Right cardiac atrium (tissue), 5 donors: ENCODE results near the gene ANO10. TPM values are rescaled to one million over a fixed set of nuclear protein-coding genes. Genes with fewer than 3 reads are reported as not detected.
"Not testable (repeated sequence)": the region's sequence is repeated elsewhere in the genome, so short reads cannot be mapped to it uniquely, and the experiment has no call there.

ENCODE experiments used
- ATAC-seq, 2 donors: fragments of 200-7000 bp; cut with Tn5 transposase; one replicate each; pipeline versions ENCODE4 v1.8.0 to v1.9.1; 2020; ENCODE audit warnings: moderate library complexity in 2 of 2, mild to moderate bottlenecking in 1 of 2
- DNase-seq, 3 donors: peaks; one replicate each; pipeline ENCODE4 v3.0.0-alpha.2; 2020
- H3K27ac ChIP-seq: one replicate; pipeline ENCODE4 v1.5.1; 2013; ENCODE audit warnings: mild to moderate bottlenecking, low read length, control low read depth, moderate library complexity
- H3K27me3 ChIP-seq: one replicate; pipeline ENCODE4 v1.6.1; 2013; ENCODE audit not compliant: control insufficient read depth, insufficient read depth
- H3K4me1 ChIP-seq: one replicate; pipeline ENCODE4 v1.6.1; 2013; ENCODE audit warnings: low read length; ENCODE audit not compliant: control insufficient read depth, insufficient read depth
- H3K4me3 ChIP-seq: one replicate; pipeline ENCODE4 v1.5.1; 2013; ENCODE audit warnings: low read length, control low read depth
- H3K9me3 ChIP-seq: one replicate; pipeline ENCODE4 v1.6.1; 2013; ENCODE audit warnings: low read length; ENCODE audit not compliant: control insufficient read depth
- WGBS: extraction: QIAGEN DNeasy Blood & Tissue Kit; methylation state at CpG from one replicate; pipeline ENCODE4 v1.1.7; 2013; 5-methylcytosine and 5-hydroxymethylcytosine counted together
- intact Hi-C, 4 donors: fragments of 100-400 bp; cut with DNase I; formaldehyde crosslinking; loops; one replicate each; pipeline versions ENCODE4 v1.11.0 to v1.14.0; 2022 to 2023
- polyA plus RNA-seq: library from polyadenylated mRNA; stranded (reverse); fragments of 200-250 nt; gene quantifications from one replicate; pipeline ENCODE4 v1.2.3, GENCODE V29; 2013
- total RNA-seq, 4 donors: library from RNA; stranded (reverse); fragmentation: NEBNext Ultra II Directional; extraction: Animal tissue kit (Norgen Biotek cat#: 25700); gene quantifications; one replicate each; pipeline ENCODE4 v1.2.1, GENCODE V29; 2021
- donor health status: healthy with polysubstance abuse.
- donor health status: DM: no; HTN: yes; CAD: no.
- donor health status: DM: no; HTN: no; CAD: no.
- donor health status: DM: no; HTN: yes; CAD: no; lungs with severe emphysema.
- donor health status: DM: yes; HTN: yes; CAD: no.

ANO10 gene
- total and polyA plus RNA-seq, 5 donors = 9.3 to 16.5 (median 15.8) TPM

DNA sequence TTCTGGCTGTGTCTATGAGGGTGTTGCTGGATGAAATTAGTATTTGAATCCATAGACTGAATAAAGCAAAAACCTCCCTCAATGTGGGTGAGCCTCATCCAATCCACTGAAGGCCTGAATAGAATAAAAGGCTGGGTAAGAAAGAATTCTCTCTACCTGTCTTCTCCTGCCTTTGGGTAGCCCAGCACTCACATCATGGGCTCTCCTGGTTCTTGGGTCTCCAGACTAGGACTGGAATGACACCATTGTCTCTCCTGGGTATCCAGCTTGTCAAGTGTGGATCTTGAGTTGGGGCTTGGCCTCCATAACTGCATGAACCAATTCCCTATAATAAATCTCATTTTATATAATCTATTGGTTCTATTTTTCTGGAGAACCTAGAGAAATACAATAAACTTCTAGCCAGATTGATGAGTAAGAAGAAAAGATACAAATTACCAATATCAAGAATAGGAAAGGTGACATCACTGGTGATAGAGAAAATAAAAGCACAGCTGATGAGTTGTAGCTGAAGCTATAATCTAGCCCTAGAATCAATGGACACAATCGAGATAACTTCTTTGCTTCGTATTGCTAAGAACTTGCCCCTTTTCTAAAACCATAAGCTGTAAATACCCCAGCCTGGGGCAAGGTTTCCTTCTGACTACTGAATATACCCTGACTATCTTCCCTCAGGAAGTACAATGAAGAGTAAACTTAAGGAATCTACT lies 106.4 kb downstream of the ANO10 start:
- DNase-seq = no peak
- H3K27me3 ChIP-seq = no peaks in the 10 kb centered on the region
- intact Hi-C loops = no loop called here
- no peaks in the 10 kb centered on the region for H3K9me3 ChIP-seq
- 93% methylated on average over 2 of the region's 2 CpGs for WGBS
- H3K27ac ChIP-seq = no peak overlapping the region
- ATAC-seq = no peak
- no peaks in the 10 kb centered on the region for H3K4me1 ChIP-seq
- H3K4me3 ChIP-seq = no peak overlapping the region

DNA sequence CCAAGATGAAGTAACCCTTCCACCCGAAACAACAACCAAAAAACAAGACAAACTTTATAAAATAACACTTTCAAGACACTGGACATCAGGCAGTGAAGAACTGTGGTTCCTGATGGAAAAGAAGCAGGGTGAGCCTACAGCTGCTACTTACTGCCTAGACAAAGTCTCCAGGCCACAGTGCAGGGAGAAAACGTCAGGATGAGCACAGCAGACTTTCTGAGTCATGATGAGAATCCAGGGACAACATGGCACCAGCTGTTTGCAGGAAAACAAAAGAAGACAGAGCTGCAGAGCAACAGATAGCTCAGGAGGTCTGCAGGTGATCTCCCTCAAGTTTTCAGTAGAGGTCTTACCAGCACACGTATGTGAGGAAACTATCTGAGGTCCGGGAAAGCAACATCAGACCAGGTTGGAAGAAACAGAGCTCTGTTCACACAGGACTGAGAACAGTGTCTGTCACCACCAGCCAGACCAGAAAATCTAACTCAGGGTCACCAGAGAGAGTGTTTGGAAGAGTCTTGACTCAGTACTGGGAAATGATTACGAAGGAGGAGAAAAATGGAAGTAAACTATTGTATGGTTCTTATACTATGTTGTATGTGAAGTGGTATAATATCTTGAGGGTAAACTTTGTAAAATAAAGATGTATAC lies 108.9 kb downstream of the ANO10 start:
- no peak overlapping the region for H3K4me3 ChIP-seq
- H3K4me1 ChIP-seq = no peaks in the 10 kb centered on the region
- H3K27ac ChIP-seq = no peak overlapping the region
- intact Hi-C loops = no loop called here
- no peak for ATAC-seq
- H3K27me3 ChIP-seq = no peaks in the 10 kb centered on the region
- no peak for DNase-seq
- WGBS = 88% methylated on average over 5 of the region's 5 CpGs
- H3K9me3 ChIP-seq = no peaks in the 10 kb centered on the region

DNA sequence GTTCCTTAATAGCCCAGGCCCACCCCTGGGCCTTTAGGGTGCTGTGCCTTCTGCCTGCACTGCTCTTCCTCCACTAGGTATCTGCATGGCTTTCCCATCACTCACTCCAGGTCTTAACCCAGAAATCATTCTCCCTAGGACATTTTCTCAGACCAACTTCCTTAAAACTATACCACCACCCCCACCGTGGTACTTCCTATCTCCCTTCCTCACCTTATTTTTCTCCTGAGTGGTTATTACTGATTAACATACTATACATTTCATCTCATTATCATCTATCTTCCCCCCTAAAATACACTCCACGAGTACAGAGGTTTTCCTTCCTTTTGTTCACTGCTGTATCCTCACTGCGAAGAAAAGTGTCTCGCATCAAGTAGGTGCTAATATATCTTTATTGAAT lies 115.2 kb downstream of the ANO10 start:
- no peaks in the 10 kb centered on the region for H3K9me3 ChIP-seq
- no peaks in the 10 kb centered on the region for H3K4me1 ChIP-seq
- DNase-seq = no peak
- no peak for ATAC-seq
- 54% methylated on average over 4 of the region's 4 CpGs for WGBS
- no peak overlapping the region for H3K4me3 ChIP-seq
- intact Hi-C loops = loop anchor here in 3 of 4 donors (10.0 kb wide), 3 partner anchors 122 to 542 kb away; no protein-coding TSS in a partner anchor
- no peak overlapping the region for H3K27ac ChIP-seq
- no peaks in the 10 kb centered on the region for H3K27me3 ChIP-seq

DNA sequence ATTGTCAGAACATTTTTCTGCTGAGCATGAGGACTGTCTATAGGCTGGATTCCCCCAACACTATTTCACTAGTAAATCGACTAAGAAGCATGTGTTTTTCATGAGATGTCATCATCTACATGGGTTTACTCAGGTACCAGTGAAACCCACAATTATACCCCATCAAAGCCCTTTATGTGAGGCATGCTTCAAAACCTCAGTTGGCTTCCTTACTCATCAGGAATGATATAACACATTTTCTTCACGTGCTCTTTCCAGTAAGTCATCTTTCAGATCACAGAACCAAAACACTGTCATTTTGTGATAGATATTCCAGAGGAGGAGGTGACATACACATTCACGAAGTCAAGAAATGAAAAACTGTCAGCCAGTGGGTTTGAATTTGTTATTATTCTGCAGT lies 116.5 kb downstream of the ANO10 start:
- Histone ChIP-seq H3K4me1 (no peaks in the 10 kb centered on the region), H3K4me3 (no peak overlapping the region), H3K27ac (no peak overlapping the region), H3K27me3 (no peaks in the 10 kb centered on the region), H3K9me3 (no peaks in the 10 kb centered on the region)
- intact Hi-C loops = loop anchor here in 3 of 4 donors (10.0 kb wide), 3 partner anchors 121 to 541 kb away; no protein-coding TSS in a partner anchor
- no peak for ATAC-seq
- WGBS = 52% methylated on average over 3 of the region's 3 CpGs
- DNase-seq = no peak

DNA sequence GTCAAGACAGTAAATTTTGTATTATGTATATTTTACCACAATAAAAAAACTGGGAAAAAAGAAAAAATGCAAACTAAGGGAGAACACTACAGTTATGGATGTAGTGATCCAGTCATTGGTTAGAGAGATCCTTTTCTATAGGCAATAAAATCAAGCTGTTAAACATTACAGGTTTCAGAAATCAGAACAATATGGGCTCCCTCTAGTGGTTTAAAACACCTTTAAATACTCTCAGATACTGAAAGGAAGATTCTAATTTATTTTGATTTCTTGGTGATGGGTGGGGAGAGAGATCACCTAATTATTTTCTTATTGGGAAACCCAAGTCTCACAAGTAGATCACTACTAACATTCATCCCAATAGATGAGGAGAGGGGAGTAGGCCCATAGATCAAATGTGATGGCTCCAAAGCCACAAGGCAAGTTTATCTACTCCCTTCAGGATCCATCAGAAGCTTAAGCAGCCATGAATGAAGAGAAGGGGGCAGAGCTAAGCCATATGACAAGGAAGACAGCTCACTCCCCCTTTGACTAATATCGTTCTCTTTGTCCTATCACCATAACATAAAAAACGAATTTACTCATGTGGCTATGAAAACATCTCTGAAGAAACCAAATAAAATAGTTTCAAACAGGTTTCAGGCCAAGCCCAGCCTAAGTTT lies 118.6 kb downstream of the ANO10 start:
- WGBS = 53% methylated on average over 2 of the region's 2 CpGs
- peak in 1 of 2 donors; percentile 22 for ATAC-seq

DNA sequence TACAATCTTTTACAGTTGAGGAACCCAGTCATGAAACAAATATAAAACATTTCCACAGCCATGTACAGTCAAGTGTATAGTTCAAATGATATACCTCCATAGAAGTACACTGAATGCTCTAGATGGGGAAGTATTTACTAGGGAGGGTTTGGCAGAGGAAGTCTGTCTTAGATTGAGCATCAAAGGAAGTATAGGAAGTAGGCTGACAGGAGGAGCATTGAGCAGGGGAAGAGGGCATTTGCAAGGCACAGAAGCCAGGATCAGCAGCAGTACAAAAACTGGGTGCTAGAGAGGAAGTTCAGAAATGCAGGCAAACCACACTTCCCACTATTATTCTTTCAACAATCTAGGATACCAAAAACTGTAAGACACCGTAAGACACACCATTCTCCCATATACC lies 122.6 kb downstream of the ANO10 start:
- Histone ChIP-seq H3K4me3 (no peak overlapping the region), H3K27me3 (no peaks in the 10 kb centered on the region), H3K27ac (no peak overlapping the region), H3K9me3 (no peaks in the 10 kb centered on the region), H3K4me1 (peaks cover 6% of the 10 kb centered on the region)
- intact Hi-C loops = no loop called here
- 75% methylated on average over 1 of the region's 1 CpG for WGBS
- DNase-seq (no peak), ATAC-seq (peak; percentile 29 to 74)

More for the DNA sequence above, 118.6 kb downstream of the ANO10 start:
- no peaks in the 10 kb centered on the region for H3K9me3 ChIP-seq
- no peaks in the 10 kb centered on the region for H3K27me3 ChIP-seq
- DNase-seq = no peak
- no peak overlapping the region for H3K27ac ChIP-seq
- intact Hi-C loops = loop anchor here (5.0 to 10.0 kb wide), 4 partner anchors 118 to 538 kb away; no protein-coding TSS in a partner anchor
- peaks cover 2% of the 10 kb centered on the region for H3K4me1 ChIP-seq
- no peak overlapping the region for H3K4me3 ChIP-seq

DNA sequence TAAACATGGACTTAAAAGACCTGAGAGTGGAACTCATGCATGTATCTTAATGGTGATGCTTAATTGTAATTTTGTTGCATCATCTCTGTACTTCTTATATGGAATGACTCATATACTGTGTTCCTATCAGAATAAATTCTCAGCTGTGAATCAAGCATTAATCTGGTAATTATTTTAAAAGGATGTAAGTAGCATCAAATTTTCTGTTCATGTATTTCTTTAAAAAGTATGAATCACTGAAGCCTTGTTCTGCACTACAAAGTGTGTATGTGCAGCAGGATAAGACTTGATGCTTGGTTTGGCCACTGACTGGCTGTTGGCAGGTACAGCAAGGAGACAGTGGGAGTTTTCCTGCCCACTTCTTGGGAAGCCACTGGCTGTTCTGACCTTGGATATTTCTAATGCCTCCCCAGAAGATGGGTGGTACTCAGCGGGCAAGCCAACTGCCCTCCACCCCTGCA lies 123.9 kb downstream of the ANO10 start:
- no peak overlapping the region for H3K4me3 ChIP-seq
- intact Hi-C loops = no loop called here
- DNase-seq (peak in 1 of 3 donors; percentile 44), ATAC-seq (peak; percentile 64 to 93)
- no peaks in the 10 kb centered on the region for H3K9me3 ChIP-seq
- peaks cover 6% of the 10 kb centered on the region for H3K4me1 ChIP-seq
- WGBS = 75% methylated on average over 1 of the region's 1 CpG
- H3K27ac ChIP-seq = peak overlapping the region; percentile 42
- H3K27me3 ChIP-seq = no peaks in the 10 kb centered on the region

DNA sequence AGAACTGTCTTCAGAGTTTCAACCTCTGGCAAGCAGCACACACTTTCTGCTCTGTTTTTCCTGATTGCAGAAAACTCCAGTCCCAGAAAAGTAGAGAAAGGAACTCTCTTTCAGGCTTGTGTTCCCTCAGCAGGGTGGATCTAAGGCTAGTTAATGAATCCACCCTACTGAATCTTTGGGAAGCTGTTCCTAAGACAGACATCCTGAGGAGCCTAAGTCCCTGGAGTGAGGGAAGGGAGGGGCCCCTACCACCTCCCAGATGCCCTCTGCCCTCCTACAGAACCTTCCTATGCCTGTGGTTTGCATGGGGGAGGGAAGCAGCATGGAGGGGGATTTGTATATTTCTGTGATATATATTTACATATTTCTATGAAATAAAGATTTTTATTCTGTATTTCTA lies 124.4 kb downstream of the ANO10 start:
- ATAC-seq (peak; percentile 74 to 93), DNase-seq (no peak)
- H3K4me1 ChIP-seq = peaks cover 6% of the 10 kb centered on the region
- H3K27ac ChIP-seq = peak overlapping the region; percentile 52
- intact Hi-C loops = no loop called here
- no peaks in the 10 kb centered on the region for H3K9me3 ChIP-seq
- H3K4me3 ChIP-seq = no peak overlapping the region
- no peaks in the 10 kb centered on the region for H3K27me3 ChIP-seq

DNA sequence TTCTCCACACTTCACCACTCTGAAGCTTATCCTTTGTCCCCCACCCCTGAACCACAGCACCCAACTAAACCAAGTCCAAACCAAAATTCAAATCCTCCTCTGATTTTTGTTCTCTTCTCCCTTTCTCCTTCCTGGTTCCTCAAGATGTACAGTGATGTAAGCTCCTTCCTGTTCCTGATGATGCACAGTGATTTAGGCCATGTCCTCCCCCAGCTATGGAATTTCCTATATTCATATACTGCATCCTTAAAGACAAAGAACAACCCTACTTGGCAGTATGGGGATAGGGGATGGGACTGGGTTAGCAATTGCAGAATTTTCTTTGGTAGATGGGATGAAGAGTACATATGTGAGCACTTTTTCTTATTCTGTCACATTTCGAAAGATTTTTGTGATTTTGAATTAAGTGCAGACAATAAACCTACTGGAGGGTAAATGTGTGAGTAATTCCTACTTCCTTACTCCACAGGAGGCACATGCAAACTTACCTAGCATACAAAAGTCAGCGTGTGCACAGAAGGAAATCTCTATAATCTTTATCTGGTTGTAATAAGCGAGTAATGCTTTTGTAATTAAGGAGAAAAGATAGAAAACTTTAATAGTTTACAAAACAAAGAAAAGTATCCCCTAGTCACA lies 125.0 kb downstream of the ANO10 start:
- no peak overlapping the region for H3K4me3 ChIP-seq
- H3K27me3 ChIP-seq = no peaks in the 10 kb centered on the region
- DNase-seq = no peak
- H3K9me3 ChIP-seq = no peaks in the 10 kb centered on the region
- 71% methylated on average over 3 of the region's 3 CpGs for WGBS
- peaks cover 6% of the 10 kb centered on the region for H3K4me1 ChIP-seq
- no peak for ATAC-seq
- no peak overlapping the region for H3K27ac ChIP-seq
- intact Hi-C loops = no loop called here

DNA sequence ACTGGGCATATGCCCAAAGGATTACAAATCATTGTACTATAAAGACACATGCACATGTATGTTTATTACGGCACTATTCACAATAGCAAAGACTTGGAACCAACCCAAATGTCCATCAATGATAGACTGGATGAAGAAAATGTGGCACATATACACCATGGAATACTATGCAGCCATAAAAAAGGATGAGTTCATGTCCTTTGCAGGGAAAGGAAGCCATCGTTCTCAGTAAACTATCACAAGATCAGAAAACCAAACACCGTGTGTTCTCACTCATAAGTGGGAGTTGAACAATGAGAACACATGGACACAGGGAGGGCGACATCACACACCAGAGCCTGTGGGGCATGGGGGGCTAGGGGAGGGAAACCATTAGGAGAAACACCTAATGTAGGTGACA lies 128.9 kb downstream of the ANO10 start:
- H3K4me1 ChIP-seq = not testable (repeated sequence)

More for the DNA sequence above, 128.9 kb downstream of the ANO10 start:
- ATAC-seq, intact Hi-C loops, H3K9me3 ChIP-seq, DNase-seq, H3K27me3 ChIP-seq, H3K4me3 ChIP-seq, H3K27ac ChIP-seq: not testable (repeated sequence)
- WGBS = over 99% methylated on average over 4 of the region's 4 CpGs
